Suprapubic skin (tissue), 4 donors: ENCODE data around the gene SERBP1. TPM values are rescaled to one million over a fixed set of nuclear protein-coding genes. Genes with fewer than 3 reads are reported as not detected.
"Not testable (repeated sequence)": the region's sequence is repeated elsewhere in the genome, so short reads cannot be mapped to it uniquely, and the experiment has no call there.

Experiments used
- DNase-seq, 2 donors: peaks; one replicate each; pipeline ENCODE4 v3.0.0-alpha.2; 2019; ENCODE audit warnings: low spot score in 2 of 2
- H3K27ac ChIP-seq: fragments of 200-600 bp; sonication (generic); one replicate; pipeline ENCODE4 v1.5.1; 2019
- H3K27me3 ChIP-seq: fragments of 200-600 bp; sonication (generic); one replicate; pipeline ENCODE4 v1.5.1; 2019
- H3K36me3 ChIP-seq: fragments of 200-600 bp; sonication (generic); one replicate; pipeline ENCODE4 v1.5.1; 2019
- H3K4me1 ChIP-seq: fragments of 200-600 bp; sonication (generic); one replicate; pipeline ENCODE4 v1.5.1; 2019
- H3K4me3 ChIP-seq: fragments of 200-600 bp; sonication (generic); one replicate; pipeline ENCODE4 v1.5.1; 2019; ENCODE audit warnings: mild to moderate bottlenecking
- H3K9me3 ChIP-seq: fragments of 200-600 bp; sonication (generic); one replicate; pipeline ENCODE4 v1.5.1; 2019
- CTCF ChIP-seq, 2 donors: fragments of 200-600 bp in 1 of 2; fragments of 450-650 bp in 1 of 2; sonication (generic) in 1 of 2; IDR thresholded peaks; one replicate each; pipeline ENCODE4 v1.5.1; 2016 to 2019; ENCODE audit warnings: antibody characterized with exemption in 2 of 2, mild to moderate bottlenecking in 1 of 2, moderate library complexity in 1 of 2
- EP300 ChIP-seq: sonication (generic); formaldehyde crosslinking; IDR thresholded peaks from one replicate; pipeline ENCODE4 v1.6.1; 2017; ENCODE audit warnings: antibody characterized with exemption
- POLR2A ChIP-seq, 2 donors: fragments of 450-650 bp; IDR thresholded peaks; one replicate each; pipeline ENCODE4 v1.6.1; 2017; ENCODE audit warnings: antibody characterized with exemption in 2 of 2, mild to moderate bottlenecking in 2 of 2, moderate library complexity in 2 of 2
- POLR2AphosphoS5 ChIP-seq, 3 donors: sonication (generic); formaldehyde crosslinking; IDR thresholded peaks; one replicate each; pipeline ENCODE4 v1.6.1; 2017; ENCODE audit warnings: antibody characterized with exemption in 3 of 3
- WGBS: methylation state at CpG from one replicate; pipeline ENCODE4 v1.1.5; 2018; 5-methylcytosine and 5-hydroxymethylcytosine counted together
- total RNA-seq, 4 donors: library from RNA; depleted of rRNA; stranded (reverse); fragments of >200 nt; gene quantifications; one replicate each; pipeline ENCODE4 v1.1.0, GENCODE V29; 2016

SERBP1 gene
- total RNA-seq, 4 donors from 2014 or later = 188 to 330 (median 233) TPM

DNA sequence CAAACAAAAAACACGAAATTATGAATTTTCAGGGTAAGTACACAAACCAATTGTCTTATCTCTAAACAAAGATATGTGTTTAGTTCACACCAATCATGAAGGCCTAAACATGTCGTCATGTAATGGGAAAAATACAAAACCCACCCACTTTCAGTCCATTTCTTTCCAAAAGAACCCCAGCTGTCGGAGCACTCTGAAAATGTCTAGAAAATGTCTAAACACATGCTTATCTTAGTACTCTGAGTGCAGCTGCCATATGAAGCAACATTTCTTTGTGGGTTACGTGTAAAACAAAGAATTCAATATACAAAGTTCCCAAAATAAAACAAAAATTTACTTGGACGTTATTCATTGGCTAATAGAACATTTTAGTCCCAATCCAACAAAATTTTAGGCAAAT, 22.7 kb downstream of the SERBP1 start:
- TF ChIP-seq POLR2AphosphoS5 (IDR thresholded peaks at IDR 0.05) (no peak), CTCF (IDR thresholded peaks at IDR 0.05) (no peak), POLR2A (IDR thresholded peaks at IDR 0.05) (no peak), EP300 (no peak)
- Histone ChIP-seq H3K36me3 (peaks cover 33% of the 10 kb centered on the region), H3K4me3 (no peak overlapping the region), H3K27me3 (no peaks in the 10 kb centered on the region), H3K9me3 (no peaks in the 10 kb centered on the region), H3K27ac (no peak overlapping the region), H3K4me1 (peaks cover 5% of the 10 kb centered on the region)
- WGBS = 86% methylated on average over 5 of the region's 5 CpGs
- no peak for DNase-seq

DNA sequence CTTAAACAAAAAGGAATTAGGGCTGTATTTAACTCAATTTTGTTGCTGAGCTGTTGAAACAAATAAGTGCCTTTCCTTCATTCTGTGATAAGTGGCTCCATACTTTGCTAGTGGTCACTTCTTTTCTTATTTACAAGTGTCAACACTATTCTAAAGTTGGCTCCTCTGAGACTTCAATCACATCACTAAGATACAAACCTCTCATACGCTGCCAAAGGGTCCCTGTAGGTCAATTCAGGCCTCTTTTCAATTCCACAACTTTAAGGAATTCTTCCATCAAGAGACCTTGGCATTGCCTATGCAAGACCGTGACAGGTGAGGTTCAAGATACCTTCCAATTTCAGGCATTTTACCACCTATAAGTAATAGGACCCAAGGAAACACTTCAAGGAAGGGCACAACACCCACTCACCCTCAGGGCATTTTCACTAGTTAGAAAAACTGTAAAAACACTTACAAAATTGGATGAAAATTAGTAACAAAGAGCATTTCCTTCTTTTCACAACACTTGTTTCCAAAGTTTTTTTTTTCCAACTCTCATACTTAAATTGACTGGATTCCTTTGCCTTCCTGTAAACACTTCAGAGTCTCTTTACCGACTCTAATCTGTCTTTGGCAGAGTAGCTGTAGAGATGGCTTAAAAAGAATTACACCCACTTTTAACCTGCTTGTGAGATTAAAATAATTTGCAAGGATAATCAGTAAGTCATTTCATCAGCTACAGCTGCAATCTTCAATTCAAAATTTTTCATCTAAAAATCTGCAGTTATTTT, 24.5 kb downstream of the SERBP1 start:
- DNase-seq = no peak
- no peak overlapping the region for H3K27ac ChIP-seq
- H3K27me3 ChIP-seq = no peaks in the 10 kb centered on the region
- TF ChIP-seq POLR2A (IDR thresholded peaks at IDR 0.05) (no peak), POLR2AphosphoS5 (IDR thresholded peaks at IDR 0.05) (no peak)
- peaks cover 5% of the 10 kb centered on the region for H3K4me1 ChIP-seq
- peaks cover 15% of the 10 kb centered on the region for H3K36me3 ChIP-seq
- 55% methylated on average over 3 of the region's 3 CpGs for WGBS
- no peaks in the 10 kb centered on the region for H3K9me3 ChIP-seq
- no peak overlapping the region for H3K4me3 ChIP-seq

DNA sequence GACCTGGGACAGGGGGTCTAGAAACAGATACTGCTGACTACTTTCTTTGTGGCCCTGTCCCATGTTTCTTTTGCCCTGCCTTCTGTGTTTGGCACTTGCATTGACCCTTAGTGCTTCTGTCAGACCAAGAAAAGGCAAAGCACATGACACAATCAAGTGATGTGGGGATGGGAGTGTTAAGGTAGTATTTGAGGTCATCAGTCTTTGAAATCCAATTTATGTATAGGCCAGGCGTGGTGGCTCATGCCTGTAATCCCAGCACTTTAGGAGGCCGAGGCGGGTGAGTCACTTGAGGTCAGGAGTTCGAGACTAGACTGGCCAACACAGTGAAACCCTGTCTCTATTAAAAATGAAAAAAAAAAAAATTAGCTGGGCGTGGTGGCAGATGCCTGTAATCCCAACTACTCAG, 26.0 kb downstream of the SERBP1 start:
- no peak overlapping the region for H3K27ac ChIP-seq
- WGBS = 71% methylated on average over 5 of the region's 5 CpGs

GRCh38 chr1:67401443-67401842, 28.8 kb downstream of the SERBP1 start:
- H3K4me1 ChIP-seq = no peaks in the 10 kb centered on the region
- no peak overlapping the region for H3K27ac ChIP-seq
- DNase-seq = no peak
- TF ChIP-seq EP300 (no peak), POLR2AphosphoS5 (IDR thresholded peaks at IDR 0.05) (no peak), POLR2A (IDR thresholded peaks at IDR 0.05) (no peak), CTCF (IDR thresholded peaks at IDR 0.05) (no peak)
- no peaks in the 10 kb centered on the region for H3K27me3 ChIP-seq
- WGBS = 91% methylated on average over 6 of the region's 6 CpGs
- no peaks in the 10 kb centered on the region for H3K36me3 ChIP-seq
- no peaks in the 10 kb centered on the region for H3K9me3 ChIP-seq
- H3K4me3 ChIP-seq = no peak overlapping the region

More for the DNA sequence above, 26.0 kb downstream of the SERBP1 start:
- Histone ChIP-seq H3K4me3 (no peak overlapping the region), H3K9me3 (no peaks in the 10 kb centered on the region), H3K27me3 (no peaks in the 10 kb centered on the region), H3K4me1 (no peaks in the 10 kb centered on the region), H3K36me3 (peaks cover 4% of the 10 kb centered on the region)
- DNase-seq = no peak
- TF ChIP-seq POLR2AphosphoS5 (IDR thresholded peaks at IDR 0.05) (no peak), CTCF (IDR thresholded peaks at IDR 0.05) (no peak), POLR2A (IDR thresholded peaks at IDR 0.05) (no peak), EP300 (no peak)

DNA sequence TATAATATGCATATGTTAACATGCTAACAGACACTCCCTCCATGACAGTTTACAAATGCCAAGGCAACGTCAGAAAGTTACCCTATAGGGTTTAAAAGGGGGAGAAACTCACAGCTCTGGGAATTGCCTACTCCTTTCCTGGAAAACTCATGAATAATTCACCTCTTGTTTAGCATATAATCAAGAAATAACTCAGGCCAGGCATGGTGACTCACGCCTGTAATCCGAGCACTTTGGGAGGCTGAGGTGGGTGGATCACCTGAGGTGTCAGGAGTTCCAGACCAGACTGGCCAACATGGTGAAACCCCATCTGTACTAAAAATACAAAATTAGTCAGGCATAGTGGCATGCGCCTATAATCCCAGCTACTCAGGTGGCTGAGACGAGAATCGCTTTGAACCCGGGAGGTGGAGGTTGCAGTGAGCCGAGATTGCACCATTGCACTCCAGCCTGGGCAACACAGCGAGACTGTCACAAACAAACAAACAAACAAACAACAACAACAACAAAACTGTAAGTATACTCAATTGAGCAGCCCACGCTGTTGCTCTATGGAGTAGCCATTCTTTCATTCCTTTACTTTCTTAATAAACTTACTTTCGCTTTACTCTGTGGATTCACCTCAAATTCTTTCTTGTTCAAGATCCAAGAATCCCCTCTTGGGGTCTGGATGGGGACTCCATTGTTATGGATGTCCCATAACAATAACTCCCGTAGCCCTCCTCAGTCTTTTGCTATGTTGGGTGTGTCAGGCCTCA, 30.0 kb downstream of the SERBP1 start:
- H3K4me3 ChIP-seq, H3K27ac ChIP-seq, H3K36me3 ChIP-seq, DNase-seq, H3K9me3 ChIP-seq, H3K4me1 ChIP-seq, H3K27me3 ChIP-seq: not testable (repeated sequence)
- 68% methylated on average over 12 of the region's 12 CpGs for WGBS

DNA sequence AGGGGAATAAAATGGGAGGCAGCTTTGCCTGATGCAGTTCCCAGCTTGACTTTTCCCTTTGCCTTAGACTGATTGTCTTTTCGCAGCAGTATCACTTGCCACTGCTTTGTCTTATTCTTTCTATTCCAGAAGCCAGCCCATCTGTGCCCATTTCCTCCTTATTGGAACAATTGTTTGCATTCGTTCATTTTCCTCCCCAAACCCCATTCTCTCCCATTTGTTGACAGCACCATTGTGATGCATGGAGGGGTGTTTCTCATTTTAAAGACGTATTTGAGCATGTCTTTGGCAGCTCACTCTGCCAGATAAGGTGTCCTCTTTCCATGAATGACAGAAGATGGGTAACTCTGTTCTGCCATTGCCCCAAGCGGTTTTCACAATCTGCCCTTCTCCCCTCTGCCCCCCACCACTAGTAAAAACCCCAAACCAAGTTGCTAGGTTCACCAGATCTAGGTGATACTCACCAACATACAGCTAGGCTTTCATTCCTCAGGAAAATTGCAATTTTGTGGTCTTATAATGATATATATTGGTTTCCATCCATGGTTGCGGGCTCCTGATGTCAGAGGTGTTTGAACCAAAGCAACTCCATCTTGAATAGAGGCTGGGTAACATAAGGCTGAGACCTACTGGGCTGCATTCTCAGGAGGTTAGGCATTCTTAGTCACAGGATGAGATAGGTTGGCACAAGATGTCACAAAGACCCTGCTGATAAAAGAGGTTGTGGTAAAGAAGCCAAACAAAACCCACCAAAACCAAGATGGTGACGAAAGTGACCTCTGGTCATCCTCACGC, 30.8 kb downstream of the SERBP1 start:
- Histone ChIP-seq H3K4me3 (no peak overlapping the region), H3K9me3 (no peaks in the 10 kb centered on the region), H3K4me1 (no peaks in the 10 kb centered on the region), H3K27me3 (no peaks in the 10 kb centered on the region), H3K36me3 (no peaks in the 10 kb centered on the region), H3K27ac (no peak overlapping the region)
- WGBS = 88% methylated on average over 7 of the region's 7 CpGs
- no peak for TF ChIP-seq POLR2AphosphoS5 (IDR thresholded peaks at IDR 0.05)
- no peak for TF ChIP-seq POLR2A (IDR thresholded peaks at IDR 0.05)
- TF ChIP-seq EP300 = no peak
- no peak for TF ChIP-seq CTCF (IDR thresholded peaks at IDR 0.05)
- DNase-seq = no peak
